ENCODE measurements around the gene TGM2. TPM values are rescaled to one million over a fixed set of nuclear protein-coding genes. Genes with fewer than 3 reads are reported as not detected.
A peak's percentile ranks its signal among the peaks of the same experiment; 100 is the strongest.

TGM2 gene
- total and polyA plus RNA-seq, 10 donors, result 9.3 to 167 (median 69.8) TPM

- peak overlapping the region in 5 of 8 donors; percentile 41 to 88 (median 60) for H3K27ac ChIP-seq
- no peak for DNase-seq
- TF ChIP-seq POLR2AphosphoS5 (IDR thresholded peaks at IDR 0.05) (no peak), POLR2A (IDR thresholded peaks at IDR 0.05) (no peak)
- TF ChIP-seq, protein P1, sequence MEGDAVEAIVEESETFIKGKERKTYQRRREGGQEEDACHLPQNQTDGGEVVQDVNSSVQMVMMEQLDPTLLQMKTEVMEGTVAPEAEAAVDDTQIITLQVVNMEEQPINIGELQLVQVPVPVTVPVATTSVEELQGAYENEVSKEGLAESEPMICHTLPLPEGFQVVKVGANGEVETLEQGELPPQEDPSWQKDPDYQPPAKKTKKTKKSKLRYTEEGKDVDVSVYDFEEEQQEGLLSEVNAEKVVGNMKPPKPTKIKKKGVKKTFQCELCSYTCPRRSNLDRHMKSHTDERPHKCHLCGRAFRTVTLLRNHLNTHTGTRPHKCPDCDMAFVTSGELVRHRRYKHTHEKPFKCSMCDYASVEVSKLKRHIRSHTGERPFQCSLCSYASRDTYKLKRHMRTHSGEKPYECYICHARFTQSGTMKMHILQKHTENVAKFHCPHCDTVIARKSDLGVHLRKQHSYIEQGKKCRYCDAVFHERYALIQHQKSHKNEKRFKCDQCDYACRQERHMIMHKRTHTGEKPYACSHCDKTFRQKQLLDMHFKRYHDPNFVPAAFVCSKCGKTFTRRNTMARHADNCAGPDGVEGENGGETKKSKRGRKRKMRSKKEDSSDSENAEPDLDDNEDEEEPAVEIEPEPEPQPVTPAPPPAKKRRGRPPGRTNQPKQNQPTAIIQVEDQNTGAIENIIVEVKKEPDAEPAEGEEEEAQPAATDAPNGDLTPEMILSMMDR (IDR thresholded peaks at IDR 0.05 in 8 of 11, conservative IDR thresholded peaks at IDR 0.05 in 3 of 11), result no peak
- peaks cover 0 to 10% (median 0%) of the 10 kb centered on the region in 7 donors for H3K27me3 ChIP-seq (replicated peaks in 1 of 7)
- no peaks in the 10 kb centered on the region for H3K9me3 ChIP-seq
- intact Hi-C loops (cut with DNase I; ENCODE audit: low total_unique reads), result loop anchor here (5.0 kb wide), 1 partner anchor 94 kb away; no protein-coding TSS in a partner anchor
- whole genome bisulfite sequencing, 5 donors, result 80 to 88% (median 85%) methylated on average over 11 of the region's 11 CpGs
- H3K4me1 ChIP-seq, result peaks cover 14 to 98% (median 70%) of the 10 kb centered on the region in 6 donors
- H3K4me3 ChIP-seq, result peak overlapping the region in 1 of 8 donors; percentile 70
- H3K36me3 ChIP-seq, result peaks cover 0 to 1% (median 0%) of the 10 kb centered on the region in 6 donors
Observed at GRCh38 chr20:38165966-38166702, 1.1 kb upstream of the TGM2 start.

DNA sequence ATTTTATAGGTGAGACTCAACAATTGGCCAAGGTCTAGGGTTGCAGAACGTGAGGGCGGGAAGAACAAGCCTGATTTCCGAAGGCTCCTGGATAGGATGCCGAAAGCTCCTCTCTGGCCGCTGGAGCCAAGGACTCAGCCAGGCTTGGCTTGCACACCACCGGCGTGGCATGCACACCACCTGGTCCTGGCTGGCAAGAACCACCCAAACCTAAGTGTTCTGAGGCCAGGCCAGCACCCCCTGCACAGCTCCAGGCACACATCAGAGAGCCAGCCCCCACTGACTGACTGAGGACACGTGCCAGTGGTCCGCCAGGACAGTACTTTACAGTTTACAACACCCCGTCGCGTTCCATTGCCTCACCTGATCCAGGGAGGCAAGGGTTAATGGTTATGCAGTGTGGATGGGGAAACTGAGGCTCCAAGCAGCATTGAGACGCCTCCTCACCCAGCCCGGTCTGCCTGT, 414 bp downstream of the TGM2 start:
- Histone ChIP-seq H3K27ac (peak overlapping the region in 7 of 8 donors; percentile 29 to 88 (median 60)), H3K36me3 (peaks cover 0 to 14% (median 0%) of the 10 kb centered on the region in 6 donors), H3K4me1 (peaks cover 14 to 97% (median 64%) of the 10 kb centered on the region in 6 donors), H3K27me3 (replicated peaks in 1 of 7) (peaks cover 0 to 10% (median 0%) of the 10 kb centered on the region in 7 donors), H3K9me3 (no peaks in the 10 kb centered on the region), H3K4me3 (peak overlapping the region; percentile 29 to 70 (median 38))
- 64 to 76% (median 72%) methylated on average over 11 to 14 of the region's 14 CpGs for WGBS, 5 donors
- no peak for TF ChIP-seq POLR2AphosphoS5 (IDR thresholded peaks at IDR 0.05)
- TF ChIP-seq, protein P1 (IDR thresholded peaks at IDR 0.05 in 8 of 11, conservative IDR thresholded peaks at IDR 0.05 in 3 of 11), result no peak
- no peak for TF ChIP-seq POLR2A (IDR thresholded peaks at IDR 0.05)
- DNase-seq, result no peak
- intact Hi-C loops (cut with DNase I; ENCODE audit: low total_unique reads), result loop anchor here (5.0 kb wide), 1 partner anchor 92 kb away; no protein-coding TSS in a partner anchor

DNA sequence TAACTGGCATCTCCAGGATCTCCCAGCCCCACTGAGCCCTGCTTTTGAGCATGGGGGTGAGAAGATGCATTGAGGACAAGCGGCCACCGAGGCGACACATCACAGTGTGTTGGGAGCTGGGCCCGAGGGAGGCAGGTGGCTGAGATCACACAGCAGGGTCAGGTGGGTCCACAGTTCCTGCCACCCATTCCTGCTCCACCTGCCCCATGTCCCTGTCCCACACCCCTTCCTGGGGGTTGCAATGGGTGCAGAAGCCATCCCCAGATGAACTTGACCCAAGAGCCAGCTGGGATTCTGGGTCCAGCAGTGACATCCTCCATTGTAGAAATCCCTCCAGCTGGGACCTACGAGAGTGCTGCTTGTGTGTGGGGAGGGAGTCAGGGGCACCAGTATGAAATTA, 1.0 kb downstream of the TGM2 start:
- no peaks in the 10 kb centered on the region for H3K9me3 ChIP-seq
- DNase-seq, result no peak
- H3K36me3 ChIP-seq, result peaks cover 0 to 14% (median 0%) of the 10 kb centered on the region in 6 donors
- H3K4me3 ChIP-seq, result peak overlapping the region in 5 of 8 donors; percentile 36 to 70 (median 44)
- TF ChIP-seq, protein P1 (IDR thresholded peaks at IDR 0.05 in 8 of 11, conservative IDR thresholded peaks at IDR 0.05 in 3 of 11), result no peak
- TF ChIP-seq POLR2AphosphoS5 (IDR thresholded peaks at IDR 0.05) (no peak), POLR2A (IDR thresholded peaks at IDR 0.05) (no peak)
- H3K27me3 ChIP-seq (replicated peaks in 1 of 7), result peaks cover 0 to 10% (median 0%) of the 10 kb centered on the region in 7 donors
- intact Hi-C loops (cut with DNase I; ENCODE audit: low total_unique reads), result no loop called here
- H3K27ac ChIP-seq, result peak overlapping the region in 4 of 8 donors; percentile 60 to 88 (median 74)
- peaks cover 17 to 97% (median 64%) of the 10 kb centered on the region in 6 donors for H3K4me1 ChIP-seq
- 79 to 97% (median 93%) methylated on average over 3 to 5 of the region's 5 CpGs for WGBS, 5 donors

Data from spleen (tissue), 11 donors.